ENCODE results near the gene SMAP2.

SMAP2 gene

DNA sequence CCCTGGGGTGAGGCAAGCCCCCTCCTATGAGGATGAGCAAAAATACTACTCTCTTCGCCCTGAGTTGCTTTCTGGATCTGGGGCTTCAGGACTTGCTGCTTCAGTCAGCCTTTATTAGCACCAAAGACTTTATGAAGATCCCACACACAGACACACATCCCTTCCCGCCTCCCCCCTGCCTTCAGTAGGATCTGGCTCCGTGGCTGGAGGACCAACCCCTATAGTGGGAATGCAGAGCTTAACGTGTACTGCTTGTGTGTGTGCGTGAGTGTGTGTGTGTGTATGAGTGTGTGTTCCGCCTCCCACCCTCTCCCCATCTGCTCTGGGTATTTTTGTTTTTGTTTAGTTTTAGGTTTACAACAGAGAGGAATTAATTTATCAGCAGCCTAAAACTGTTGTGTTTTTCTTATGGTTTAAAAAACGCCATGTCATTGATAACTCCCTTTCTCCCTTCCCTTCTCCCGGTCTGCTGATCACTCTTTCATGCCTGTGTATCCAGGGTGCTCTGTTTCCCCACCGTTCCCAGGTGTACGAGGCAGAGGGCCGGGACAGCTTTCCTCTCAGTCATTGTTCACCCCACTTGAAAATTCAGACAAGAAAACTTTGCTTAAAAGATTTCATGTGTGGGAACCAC, 49.2 kb downstream of the SMAP2 start:
- no peak for DNase-seq

DNA sequence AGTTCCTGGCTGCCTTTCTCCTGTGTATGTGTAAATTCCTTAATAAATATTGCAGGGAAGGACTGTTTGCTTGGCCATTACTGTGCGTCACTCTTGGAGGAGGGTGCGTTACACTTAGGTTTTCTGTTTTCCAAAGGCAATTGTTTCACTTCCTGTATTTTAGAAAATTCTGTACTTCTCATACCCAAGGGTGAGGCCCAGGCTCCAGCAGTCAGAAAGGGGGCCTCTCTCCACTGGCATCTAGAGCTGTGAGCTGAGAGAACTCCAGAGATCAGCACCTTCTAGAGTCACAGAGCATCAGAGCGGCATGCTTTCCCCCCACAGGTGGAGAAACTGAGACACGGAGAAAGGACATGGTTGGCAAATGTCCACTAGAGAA, 49.7 kb downstream of the SMAP2 start:
- no peak for DNase-seq

DNA sequence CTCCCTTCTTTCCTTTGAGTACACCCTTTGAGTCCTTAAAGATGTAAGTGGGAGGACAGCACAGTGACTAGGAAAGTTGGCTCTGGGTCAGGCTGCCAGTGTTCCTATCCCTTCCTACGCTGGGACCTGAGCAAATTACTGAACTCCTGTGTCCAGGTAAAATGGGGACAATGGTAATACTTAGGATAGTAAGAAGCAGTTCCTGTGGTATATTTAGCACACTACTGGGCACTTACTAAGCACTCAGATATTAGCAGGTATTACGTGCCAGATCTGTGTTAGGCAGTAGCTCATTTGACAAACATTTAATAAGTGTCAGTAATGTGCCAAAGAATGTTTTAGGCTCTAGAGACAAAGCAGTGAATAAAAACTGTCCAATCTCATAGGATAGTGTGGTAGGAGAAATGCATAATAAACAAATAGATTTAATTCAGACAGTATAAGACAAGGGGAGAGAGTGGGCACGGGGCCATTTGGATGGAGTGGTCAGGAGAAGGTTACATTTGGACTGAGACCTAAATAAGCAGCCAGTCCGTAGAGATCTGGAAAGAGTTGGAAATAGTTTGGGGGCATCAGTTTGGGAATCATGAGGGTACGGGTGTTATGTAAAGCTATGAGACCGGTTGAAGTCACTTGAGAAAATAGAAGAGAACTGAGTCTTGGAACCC, 50.6 kb downstream of the SMAP2 start:
- DNase-seq = no peak

DNA sequence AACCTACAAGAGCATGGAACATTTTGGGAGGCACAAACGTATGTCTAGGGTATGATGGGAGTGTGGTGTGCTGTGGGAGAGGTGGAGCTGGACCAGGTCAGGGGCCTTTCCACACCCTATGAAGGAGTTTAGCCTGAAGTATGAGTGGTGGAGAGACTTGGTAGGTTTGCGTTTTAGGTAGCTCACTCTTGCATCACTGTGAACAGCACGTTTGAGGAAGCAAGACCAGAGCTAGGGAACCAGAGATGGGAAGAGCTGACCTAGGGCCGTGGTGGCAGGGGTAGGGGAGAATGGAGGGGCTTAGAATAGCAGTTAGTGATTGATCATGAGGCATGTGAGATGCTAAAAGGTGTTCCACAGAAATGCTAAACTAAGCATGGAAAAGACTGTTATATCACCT, 51.7 kb downstream of the SMAP2 start:
- no peak for DNase-seq

DNA sequence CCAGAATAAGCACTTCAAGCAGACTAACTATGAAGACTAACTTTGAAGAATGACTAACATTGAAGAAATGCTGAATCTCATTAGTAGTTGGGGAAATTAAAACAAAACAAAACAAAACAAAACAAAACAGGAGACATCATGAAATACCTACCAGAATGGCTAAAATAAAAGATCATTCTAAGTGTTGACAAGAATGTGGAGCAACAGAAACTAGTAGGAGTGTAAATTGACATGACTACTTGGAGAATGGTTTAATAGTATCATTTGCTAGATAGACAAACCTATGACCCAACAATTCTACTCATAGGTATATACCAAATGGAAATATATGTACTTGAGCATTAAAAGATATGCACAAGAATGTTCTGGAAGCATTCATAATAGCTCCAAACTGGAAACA, 57.9 kb downstream of the SMAP2 start:
- DNase-seq = no peak

DNA sequence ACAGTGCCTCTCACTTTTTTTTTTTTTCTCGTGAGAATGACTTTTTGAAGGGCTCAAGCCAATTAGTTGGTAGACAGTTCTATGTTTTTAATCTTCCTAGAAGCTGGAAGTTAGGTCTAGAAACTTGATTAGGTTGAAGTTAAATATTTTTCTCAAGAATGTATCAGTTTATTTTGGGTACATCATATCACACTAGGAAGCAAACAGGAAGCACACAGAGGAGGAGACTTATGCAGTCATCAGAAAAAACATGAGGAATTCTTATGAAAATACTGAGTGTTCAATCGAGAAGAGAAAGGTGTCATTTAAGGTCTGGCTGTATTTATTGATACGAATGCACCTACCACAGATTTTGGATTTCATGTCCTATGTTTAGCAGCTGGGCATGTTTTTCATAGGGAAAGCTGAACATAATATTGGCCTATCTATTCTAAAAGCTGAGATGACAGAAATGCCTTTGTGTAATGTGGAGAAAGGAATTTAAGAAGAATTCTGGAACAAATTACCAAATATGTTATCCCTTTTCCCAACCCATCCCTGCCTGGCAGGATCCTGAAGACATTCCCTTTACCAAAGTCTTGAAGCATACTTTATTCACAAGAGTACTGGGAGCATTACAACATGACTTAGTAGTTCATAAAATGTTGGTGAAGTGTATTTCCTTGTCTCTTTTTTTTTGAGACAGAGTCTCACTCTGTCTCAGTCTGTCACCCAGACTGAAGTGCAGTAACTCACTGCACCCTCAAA, 59.3 kb downstream of the SMAP2 start:
- DNase-seq = no peak

DNA sequence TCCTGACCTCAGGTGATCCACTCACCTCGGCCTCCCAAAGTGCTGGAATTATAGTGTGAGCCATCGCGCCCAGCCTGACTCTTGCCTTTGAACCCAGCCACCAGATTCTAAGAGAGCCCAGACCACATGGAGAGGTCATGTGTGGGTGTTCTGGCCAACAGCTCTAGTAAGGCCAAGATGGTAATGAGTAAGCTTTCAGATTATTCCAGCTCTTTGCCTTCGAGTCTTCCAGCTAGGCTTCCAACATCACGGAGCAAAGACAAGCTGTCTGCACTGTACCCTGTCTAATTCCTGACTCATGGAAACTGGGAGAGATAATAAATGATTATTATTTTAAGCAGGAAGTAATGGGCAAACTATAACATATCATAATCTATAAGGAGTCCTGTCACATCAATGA, 61.9 kb downstream of the SMAP2 start:
- DNase-seq = no peak

DNA sequence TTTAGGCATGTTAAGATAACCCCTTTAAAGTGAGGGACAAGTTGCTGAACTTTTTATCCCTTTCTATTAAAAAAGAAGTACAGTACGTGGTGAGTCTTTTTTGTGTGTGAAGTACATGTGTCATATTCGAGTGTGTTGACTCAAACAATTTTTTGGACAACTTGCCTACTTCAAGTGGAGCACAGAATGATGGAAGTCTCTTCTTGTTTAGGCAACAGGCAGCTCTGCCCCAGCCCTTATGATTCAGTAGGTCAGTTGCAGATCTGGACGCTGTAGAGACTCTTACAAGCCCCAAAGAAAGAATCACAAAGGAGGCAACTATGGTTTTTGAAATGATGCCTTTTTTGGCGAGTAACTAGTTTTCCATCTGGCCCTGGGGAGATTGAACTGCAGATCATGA, 62.3 kb downstream of the SMAP2 start:
- DNase-seq = no peak

DNA sequence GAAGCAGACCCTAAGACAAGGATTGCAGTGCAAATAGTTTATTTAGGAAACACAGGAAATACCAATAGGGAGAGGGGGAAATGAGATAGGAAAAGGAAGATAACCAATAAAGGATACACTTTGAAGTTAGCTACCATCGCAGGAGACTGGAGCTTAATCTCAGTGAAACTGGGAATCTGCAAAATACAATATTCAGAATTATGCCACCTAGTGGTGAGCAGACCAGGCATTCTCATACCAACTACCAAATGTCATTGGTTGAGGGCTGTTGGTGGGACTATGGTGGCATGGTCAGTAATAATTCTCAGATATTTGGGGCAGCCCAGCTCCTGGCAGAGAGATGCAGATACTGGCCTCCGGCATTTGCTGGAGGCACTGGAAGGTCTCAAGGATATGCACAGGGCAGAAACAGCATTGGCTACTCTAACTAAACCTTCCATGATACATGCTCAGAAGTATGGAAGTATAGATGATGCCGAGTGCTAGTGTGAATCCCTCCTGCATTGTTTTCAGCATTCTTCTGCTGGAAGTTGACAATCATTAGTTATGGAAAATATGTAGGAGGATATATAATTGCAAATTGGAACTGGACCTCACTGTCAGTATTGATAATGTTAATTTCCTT, 65.0 kb downstream of the SMAP2 start:
- no peak for DNase-seq

DNA sequence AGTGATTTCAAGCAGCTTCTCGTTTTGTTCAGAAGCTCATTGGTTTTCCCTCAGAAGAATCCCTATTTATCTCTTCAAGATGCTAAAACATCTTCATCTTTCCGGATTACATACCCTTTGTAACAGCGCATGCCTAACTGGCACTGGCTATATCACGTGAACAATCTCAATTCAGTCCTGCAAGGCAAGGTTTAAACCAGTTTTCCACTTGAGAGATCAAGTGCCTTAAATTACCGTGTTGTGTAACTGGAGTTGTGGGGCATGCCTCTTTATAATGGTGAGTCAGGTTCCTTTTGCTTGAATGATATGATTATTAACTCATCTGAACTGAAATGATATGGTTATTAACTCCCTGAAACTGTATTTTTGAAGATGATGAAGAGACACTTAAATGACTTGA, 65.7 kb downstream of the SMAP2 start:
- DNase-seq = no peak

DNA sequence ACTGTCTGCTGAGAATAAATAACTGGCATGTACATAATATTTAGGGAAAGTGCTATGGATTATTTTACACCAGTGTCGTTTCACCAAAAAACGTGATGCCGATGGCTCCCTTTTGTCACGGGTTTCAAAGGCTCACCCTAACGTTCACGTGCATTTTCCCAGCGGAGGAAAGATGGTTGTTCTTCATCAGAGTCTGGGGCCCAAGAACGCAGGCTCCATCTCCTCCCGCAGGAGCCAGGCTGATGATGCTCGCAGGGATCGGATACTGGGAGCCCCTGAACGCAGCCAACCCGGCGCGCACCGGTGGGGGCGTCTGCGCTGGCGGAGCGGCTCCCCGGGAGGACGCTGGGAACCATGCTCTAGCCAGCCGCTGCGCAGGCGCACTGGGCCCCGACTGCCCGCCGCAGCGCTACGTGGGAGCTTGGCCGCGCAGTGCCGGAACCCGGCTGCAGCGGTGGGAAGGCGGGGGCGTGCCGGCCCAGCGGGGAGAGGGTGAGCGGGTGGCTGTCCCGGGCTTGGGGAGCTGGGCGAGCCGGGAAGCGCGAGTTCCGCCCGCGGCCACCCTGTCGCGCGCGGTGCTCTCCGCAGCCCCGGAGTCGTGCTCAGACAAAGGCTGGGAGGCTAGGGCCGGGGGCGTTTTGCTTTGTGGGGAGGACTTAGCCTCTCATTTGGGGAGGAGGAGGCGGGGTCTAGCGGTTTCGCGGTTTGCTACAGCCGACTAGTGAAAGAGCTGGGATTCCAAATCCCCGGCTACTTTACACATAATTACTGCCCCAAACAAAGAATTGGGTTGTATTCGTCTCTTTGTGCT, 76.4 kb downstream of the SMAP2 start, which contains the start of gene ZFP69B:
TSS of gene ZFP69B (plus strand) at position 793 of the 811 bp plus-strand sequence. CDS start 486 bp downstream, outside the sequence.
- peak; percentile 79 for DNase-seq

DNA sequence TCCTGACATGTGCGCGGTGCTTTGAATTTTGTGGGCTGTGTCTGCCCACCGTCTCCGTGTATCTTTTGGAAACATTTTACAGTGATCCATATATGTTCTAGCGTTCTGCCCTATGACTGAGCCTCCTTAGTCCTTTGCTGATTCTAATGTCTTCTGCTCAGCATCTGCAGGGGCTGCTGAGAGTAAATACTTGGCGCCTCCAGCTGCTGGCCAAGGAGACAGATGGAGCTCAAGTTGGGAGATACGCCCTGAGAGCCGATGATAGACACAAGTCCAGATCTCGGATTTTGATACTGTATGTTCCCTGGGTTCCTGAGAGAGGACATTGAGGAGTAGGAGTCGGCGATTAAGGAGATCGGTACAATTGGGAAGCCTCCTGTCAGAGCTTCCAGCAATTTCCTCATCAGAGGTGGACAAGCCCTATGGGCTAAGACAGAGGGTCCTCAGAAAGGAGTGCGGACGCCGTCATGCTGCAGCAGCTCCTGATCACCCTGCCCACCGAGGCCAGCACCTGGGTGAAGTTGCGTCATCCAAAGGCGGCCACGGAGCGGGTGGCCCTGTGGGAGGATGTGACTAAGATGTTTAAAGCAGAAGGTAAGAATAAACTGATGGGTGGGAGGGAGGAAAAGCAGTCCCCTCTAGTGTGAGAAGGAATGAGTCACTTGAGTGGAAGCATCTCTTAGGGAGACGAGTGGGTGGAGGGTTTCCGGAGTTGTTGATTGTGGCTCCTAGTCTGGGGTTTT, 77.1 kb downstream of the SMAP2 start:
- DNase-seq = peak; percentile 45

DNA sequence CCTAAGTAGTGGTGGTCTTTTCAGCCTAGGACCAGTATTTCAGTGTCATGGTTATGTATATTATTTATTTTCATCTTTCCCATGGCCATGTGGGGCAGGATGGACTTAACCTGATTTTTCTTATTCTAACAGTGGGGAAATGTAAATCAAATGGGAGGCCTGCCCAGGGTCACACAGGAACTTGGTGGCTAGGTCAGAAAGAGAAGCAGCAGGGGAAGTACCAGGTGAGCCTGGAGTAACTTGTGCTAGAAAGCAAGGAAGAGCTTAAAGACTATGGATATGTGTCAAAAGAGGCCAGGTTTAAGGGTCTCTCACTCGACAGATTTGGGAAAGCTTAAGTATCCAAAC, 77.7 kb downstream of the SMAP2 start:
- no peak for DNase-seq

DNA sequence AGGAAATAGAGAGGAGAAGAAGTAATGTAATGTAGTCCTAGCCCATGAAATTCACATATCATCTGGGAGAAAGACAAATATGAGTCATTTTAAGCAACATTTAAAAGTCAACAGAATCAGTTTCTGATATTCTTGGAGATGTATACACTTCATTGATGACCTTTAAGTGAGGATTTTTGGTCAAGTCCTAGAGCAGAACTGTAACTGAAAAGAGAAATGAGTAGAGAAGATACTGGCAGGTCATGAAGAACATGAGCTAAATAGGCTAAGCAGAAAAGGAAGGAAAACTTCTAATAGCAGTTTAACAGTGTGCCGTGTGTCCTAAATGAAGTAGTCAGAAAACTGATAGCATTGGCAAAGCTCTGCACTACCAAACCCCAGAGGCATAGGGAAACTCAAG, 81.3 kb downstream of the SMAP2 start:
- no peak for DNase-seq

DNA sequence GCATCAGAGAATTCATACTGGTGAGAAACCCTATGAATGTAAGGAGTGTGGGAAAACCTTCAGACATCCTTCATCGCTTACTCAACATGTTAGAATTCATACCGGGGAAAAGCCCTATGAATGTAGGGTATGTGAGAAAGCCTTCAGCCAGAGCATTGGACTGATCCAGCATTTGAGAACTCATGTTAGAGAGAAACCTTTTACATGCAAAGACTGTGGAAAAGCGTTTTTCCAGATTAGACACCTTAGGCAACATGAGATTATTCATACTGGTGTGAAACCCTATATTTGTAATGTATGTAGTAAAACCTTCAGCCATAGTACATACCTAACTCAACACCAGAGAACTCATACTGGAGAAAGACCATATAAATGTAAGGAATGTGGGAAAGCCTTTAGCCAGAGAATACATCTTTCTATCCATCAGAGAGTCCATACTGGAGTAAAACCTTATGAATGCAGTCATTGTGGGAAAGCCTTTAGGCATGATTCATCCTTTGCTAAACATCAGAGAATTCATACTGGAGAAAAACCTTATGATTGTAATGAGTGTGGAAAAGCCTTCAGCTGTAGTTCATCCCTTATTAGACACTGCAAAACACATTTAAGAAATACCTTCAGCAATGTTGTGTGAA, 89.5 kb downstream of the SMAP2 start:
- DNase-seq = no peak

DNA sequence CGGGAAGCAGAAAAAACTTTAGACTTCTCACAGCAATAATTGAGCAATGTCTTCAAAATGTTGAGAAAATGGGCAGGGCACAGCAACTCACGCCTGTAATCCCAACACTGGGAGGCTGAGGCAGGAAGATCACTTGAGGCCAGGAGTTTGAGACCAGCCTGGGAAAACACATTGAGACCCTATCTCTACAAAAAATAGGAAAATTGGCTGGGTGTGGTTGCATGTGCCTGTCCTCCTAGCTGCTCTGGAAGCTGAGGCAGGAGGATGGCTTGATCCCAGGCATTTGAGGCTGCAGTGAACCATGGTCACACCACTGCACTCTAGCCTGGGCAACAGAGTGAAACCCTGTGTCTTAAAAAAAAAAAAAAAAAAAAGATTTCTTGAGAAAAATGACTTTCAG, 95.8 kb downstream of the SMAP2 start:
- no peak for DNase-seq
